ENCODE data around the gene GPR65.

DNA sequence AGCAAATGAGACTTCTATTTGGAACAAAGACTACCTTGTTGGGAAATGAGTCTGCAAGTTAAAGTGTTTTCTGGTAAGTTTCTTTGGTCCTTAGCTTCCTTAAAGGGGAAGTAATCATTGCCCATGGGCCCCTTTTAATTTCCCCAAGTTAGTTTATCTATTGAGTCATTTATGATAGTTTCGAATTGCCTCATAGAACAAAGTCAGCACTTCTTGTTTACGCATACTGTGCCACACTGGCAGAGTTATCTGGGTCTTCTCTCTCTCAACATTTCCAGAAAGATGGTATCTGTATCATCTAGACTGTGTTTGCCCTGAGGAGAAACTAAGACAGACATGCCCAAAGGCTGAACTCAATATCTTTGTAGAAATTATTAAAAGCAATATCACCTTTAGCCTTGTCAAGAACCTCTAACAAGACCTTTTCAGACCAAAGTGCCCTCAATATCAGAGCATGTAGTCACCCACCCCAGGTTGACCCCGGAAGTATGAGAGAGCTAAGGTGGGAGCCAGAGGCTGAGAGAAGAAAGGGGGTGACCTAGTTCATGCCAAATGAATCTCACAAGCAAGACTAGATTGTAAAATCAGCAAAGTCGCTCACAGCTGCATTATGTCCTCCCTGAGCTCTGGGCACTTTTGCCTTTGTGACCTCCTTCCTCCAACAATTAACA is 40.0 kb downstream of the GPR65 start:
- TF ChIP-seq CTCF (IDR thresholded peaks at IDR 0.05 in 8 of 11, conservative IDR thresholded peaks at IDR 0.05 in 3 of 11) = no peak
- no peak for TF ChIP-seq POLR2A (IDR thresholded peaks at IDR 0.05)
- TF ChIP-seq POLR2AphosphoS5 (IDR thresholded peaks at IDR 0.05) = no peak

Data from spleen (tissue), 7 donors.